H9 (cell line): ENCODE data around the gene CLVS2. TPM values are rescaled to one million over a fixed set of nuclear protein-coding genes. Genes with fewer than 3 reads are reported as not detected.

Experiments used
- DNase-seq: peaks from one replicate; pipeline ENCODE4 v3.0.0-alpha.2; 2017
- H2AFZ ChIP-seq: one replicate; pipeline ENCODE4 v1.6.1; 2013; ENCODE audit warnings: mild to moderate bottlenecking, low read length, control low read depth, moderate library complexity
- H2AK5ac ChIP-seq: 2 replicates; pipeline ENCODE4 v1.6.1; 2013; ENCODE audit warnings: low read length, control low read depth, mixed read lengths; ENCODE audit not compliant: insufficient read length
- H2BK120ac ChIP-seq: one replicate; pipeline ENCODE4 v1.6.1; 2013; ENCODE audit warnings: low read depth, mild to moderate bottlenecking, low read length, control low read depth, inconsistent platforms; ENCODE audit not compliant: poor library complexity, severe bottlenecking
- H2BK12ac ChIP-seq: 2 replicates; pipeline ENCODE4 v1.6.1; 2013; ENCODE audit warnings: low read length, control low read depth, mixed read lengths, low read depth; ENCODE audit not compliant: insufficient read length
- H2BK15ac ChIP-seq: 2 replicates; pipeline ENCODE4 v1.6.1; 2013; ENCODE audit warnings: low read depth, low read length, control low read depth
- H2BK20ac ChIP-seq: one replicate; pipeline ENCODE4 v1.6.1; 2013; ENCODE audit warnings: low read depth, mild to moderate bottlenecking, low read length, control low read depth, inconsistent platforms; ENCODE audit not compliant: poor library complexity, severe bottlenecking
- H2BK5ac ChIP-seq: 2 replicates; pipeline ENCODE4 v1.6.1; 2013; ENCODE audit warnings: low read length, control low read depth, mixed read lengths; ENCODE audit not compliant: insufficient read length
- H3K14ac ChIP-seq: 2 replicates; pipeline ENCODE4 v1.6.1; 2013; ENCODE audit warnings: low read length, control low read depth; ENCODE audit not compliant: insufficient read depth
- H3K18ac ChIP-seq: 2 replicates; pipeline ENCODE4 v1.6.1; 2013; ENCODE audit warnings: low read depth, mild to moderate bottlenecking, mixed read lengths, low read length, control low read depth; ENCODE audit not compliant: insufficient read length
- H3K23ac ChIP-seq: 2 replicates; pipeline ENCODE4 v1.6.1; 2013; ENCODE audit warnings: low read length, control low read depth, mixed read lengths, low read depth; ENCODE audit not compliant: insufficient read length
- H3K23me2 ChIP-seq: 2 replicates; pipeline ENCODE4 v1.6.1; 2013; ENCODE audit warnings: low read depth, mild to moderate bottlenecking, mixed read lengths, low read length, control low read depth; ENCODE audit not compliant: insufficient read length, poor library complexity, severe bottlenecking
- H3K27ac ChIP-seq: 2 replicates; pipeline ENCODE4 v1.5.1; 2013; ENCODE audit warnings: low read length, control low read depth, mixed read lengths, low read depth; ENCODE audit not compliant: insufficient read length
- H3K27me3 ChIP-seq: 2 replicates; pipeline ENCODE4 v1.6.1; 2013; ENCODE audit warnings: low read length, control low read depth, inconsistent platforms; ENCODE audit not compliant: insufficient read depth
- H3K4ac ChIP-seq: 2 replicates; pipeline ENCODE4 v1.6.1; 2013; ENCODE audit warnings: low read depth, mild to moderate bottlenecking, control low read depth, inconsistent platforms, low read length, moderate library complexity
- H3K4me1 ChIP-seq: 2 replicates; pipeline ENCODE4 v1.6.1; 2013; ENCODE audit warnings: low read length, control low read depth, inconsistent platforms; ENCODE audit not compliant: insufficient read depth
- H3K4me2 ChIP-seq: 2 replicates; pipeline ENCODE4 v1.6.1; 2013; ENCODE audit warnings: low read length, control low read depth, mixed read lengths; ENCODE audit not compliant: insufficient read length, insufficient read depth
- H3K56ac ChIP-seq: 2 replicates; pipeline ENCODE4 v1.6.1; 2013; ENCODE audit warnings: low read depth, mild to moderate bottlenecking, mixed read lengths, low read length, control low read depth; ENCODE audit not compliant: insufficient read length
- H3K79me1 ChIP-seq: 2 replicates; pipeline ENCODE4 v1.6.1; 2013; ENCODE audit warnings: low read depth, mild to moderate bottlenecking, moderate library complexity, low read length, control low read depth, inconsistent platforms; ENCODE audit not compliant: insufficient read depth, poor library complexity, severe bottlenecking
- H3K79me2 ChIP-seq: 2 replicates; pipeline ENCODE4 v1.6.1; 2013; ENCODE audit warnings: low read length, control low read depth, inconsistent platforms; ENCODE audit not compliant: insufficient read depth
- H3K9ac ChIP-seq: 2 replicates; pipeline ENCODE4 v1.6.1; 2013; ENCODE audit warnings: low read length, control low read depth, mixed read lengths; ENCODE audit not compliant: insufficient read length; ENCODE audit errors: extremely low read depth
- H3K9me3 ChIP-seq: one replicate; pipeline ENCODE4 v1.6.1; 2013; ENCODE audit warnings: low read depth, low read length, inconsistent platforms; ENCODE audit not compliant: control insufficient read depth
- H3T11ph ChIP-seq: one replicate; pipeline ENCODE4 v1.6.1; 2013; ENCODE audit warnings: mild to moderate bottlenecking, low read length, control low read depth, inconsistent platforms
- H4K20me1 ChIP-seq: one replicate; pipeline ENCODE4 v1.6.1; 2013; ENCODE audit not compliant: control insufficient read depth, insufficient read length, insufficient read depth
- H4K5ac ChIP-seq: 2 replicates; pipeline ENCODE4 v1.6.1; 2013; ENCODE audit warnings: low read depth, mild to moderate bottlenecking, mixed read lengths, low read length, control low read depth; ENCODE audit not compliant: insufficient read length
- H4K8ac ChIP-seq: replicated peaks from 2 replicates; pipeline ENCODE4 v1.6.1; 2013; ENCODE audit warnings: low read length, control low read depth, mixed read lengths, low read depth; ENCODE audit not compliant: insufficient read length
- H4K91ac ChIP-seq: 2 replicates; pipeline ENCODE4 v1.6.1; 2013; ENCODE audit warnings: low read depth, mild to moderate bottlenecking, moderate library complexity, mixed read lengths, low read length, control low read depth; ENCODE audit not compliant: insufficient read length
- H3K27ac Mint-ChIP-seq, 3 experiments: 2 replicates in 2 of 3; 3 replicates in 1 of 3; pipeline ENCODE4 v1.8.0; 2020 to 2021; ENCODE audit warnings: mixed read lengths in 3 of 3, mild to moderate bottlenecking in 1 of 3, moderate library complexity in 1 of 3
- H3K27me3 Mint-ChIP-seq: 2 replicates; pipeline ENCODE4 v1.8.0; 2021; ENCODE audit warnings: low read depth, mild to moderate bottlenecking, moderate library complexity, mixed read lengths
- H3K36me3 Mint-ChIP-seq, 3 experiments: 2 replicates in 2 of 3; 3 replicates in 1 of 3; pipeline ENCODE4 v1.8.0; 2020 to 2021; ENCODE audit warnings: low read depth in 3 of 3, mixed read lengths in 3 of 3; ENCODE audit not compliant: insufficient read depth in 1 of 3
- H3K4me1 Mint-ChIP-seq, 2 experiments: 2 replicates each; pipeline ENCODE4 v1.8.0; 2020; ENCODE audit warnings: mixed read lengths in 2 of 2
- H3K4me3 Mint-ChIP-seq, 2 experiments: 2 replicates in 1 of 2; 3 replicates in 1 of 2; pipeline ENCODE4 v1.8.0; 2020 to 2021; ENCODE audit warnings: mild to moderate bottlenecking in 2 of 2, mixed read lengths in 2 of 2, moderate library complexity in 1 of 2
- H3K9me3 Mint-ChIP-seq, 2 experiments: 2 replicates in 1 of 2; 3 replicates in 1 of 2; pipeline ENCODE4 v1.8.0; 2020; ENCODE audit warnings: mild to moderate bottlenecking in 2 of 2, mixed read lengths in 2 of 2, moderate library complexity in 1 of 2
- CTCF ChIP-seq: fragments of 200-600 bp; sonication (generic); conservative IDR thresholded peaks from 3 replicates; pipeline ENCODE4 v1.8.0; 2021; ENCODE audit warnings: antibody characterized with exemption, mild to moderate bottlenecking
- WGBS: extraction: QIAGEN DNeasy Blood & Tissue Kit; methylation state at CpG from one replicate; pipeline ENCODE4 v1.1.7; 2013; ENCODE audit warnings: missing lambda C conversion rate, low lambda C conversion rate, mixed read lengths; ENCODE audit not compliant: insufficient read length; ENCODE audit errors: extremely low coverage; 5-methylcytosine and 5-hydroxymethylcytosine counted together
- total RNA-seq: library from RNA; stranded (reverse); gene quantifications from 2 replicates; pipeline ENCODE4 v1.2.1, GENCODE V29; 2021

The CLVS2 gene
- total RNA-seq, 1 experiment from 2014 or later = 0.26 TPM

GRCh38 chr6:123028263-123028662, 32.2 kb downstream of the CLVS2 start:
- TF ChIP-seq CTCF = no peak
- Histone ChIP-seq H3K18ac (no peak overlapping the region), H3K27me3 (no peaks in the 10 kb centered on the region), H3K9me3 (no peaks in the 10 kb centered on the region), H3T11ph (no peak overlapping the region), H3K23ac (no peak overlapping the region), H4K8ac (no peak overlapping the region), H4K91ac (no peak overlapping the region), H2BK120ac (no peak overlapping the region), H2BK5ac (no peak overlapping the region), H2AFZ (no peak overlapping the region), H3K14ac (no peak overlapping the region), H3K27ac (no peak overlapping the region), H3K56ac (no peak overlapping the region), H3K23me2 (no peaks in the 10 kb centered on the region), H2AK5ac (no peak overlapping the region), H3K79me2 (no peaks in the 10 kb centered on the region), H2BK15ac (no peak overlapping the region), H3K79me1 (no peaks in the 10 kb centered on the region), H3K4ac (no peak overlapping the region), H4K5ac (no peak overlapping the region), H3K9ac (no peak overlapping the region), H3K4me1 (no peaks in the 10 kb centered on the region), H2BK20ac (no peak overlapping the region), H4K20me1 (no peaks in the 10 kb centered on the region), H3K4me2 (no peak overlapping the region), H2BK12ac (no peak overlapping the region)
- Mint-ChIP-seq H3K27ac (no peak overlapping the region), H3K4me1 (no peaks in the 10 kb centered on the region), H3K9me3 (no peaks in the 10 kb centered on the region), H3K27me3 (no peaks in the 10 kb centered on the region; the same call in none of the 2 replicates), H3K36me3 (no peaks in the 10 kb centered on the region), H3K4me3 (no peak overlapping the region)
- DNase-seq = no peak
- WGBS = no CpG with 5 or more reads among the region's 5 CpGs
